K562 (cell line): ENCODE measurements around the gene PPIE. TPM values are rescaled to one million over a fixed set of nuclear protein-coding genes. Genes with fewer than 3 reads are reported as not detected.
A peak's percentile ranks its signal among the peaks of the same experiment; 100 is the strongest.

Experiments
- CREB1 ChIP-seq, 2 experiments: sonication (generic) in 1 of 2; formaldehyde crosslinking in 1 of 2; IDR thresholded peaks; 2 replicates each; pipeline versions ENCODE4 v1.6.1 to v1.8.0; 2012 to 2022; ENCODE audit warnings: inconsistent platforms in 1 of 2, mild to moderate bottlenecking in 1 of 2, missing genetic modification reagents in 1 of 2, moderate library complexity in 1 of 2
- ESRRA ChIP-seq: fragments of 450-650 bp; IDR thresholded peaks from 2 replicates; pipeline ENCODE4 v1.6.1; 2014; ENCODE audit warnings: low read depth, mild to moderate bottlenecking, moderate library complexity, borderline replicate concordance
- HDAC1 ChIP-seq, 2 experiments: fragments of 450-650 bp; IDR thresholded peaks; 2 replicates each; pipeline ENCODE4 v1.6.1; 2016 to 2017; ENCODE audit warnings: inconsistent platforms in 1 of 2, mild to moderate bottlenecking in 1 of 2, moderate library complexity in 1 of 2
- LARP7 ChIP-seq: fragments of 450-650 bp; IDR thresholded peaks from 2 replicates; pipeline ENCODE4 v1.6.1; 2016
- MTA1 ChIP-seq: fragments of 450-650 bp; IDR thresholded peaks from 2 replicates; pipeline ENCODE4 v1.6.1; 2017; ENCODE audit warnings: borderline replicate concordance
- MYC ChIP-seq, 2 experiments: fragments of 250-450 bp in 1 of 2; sonication (Bioruptor Pico) in 1 of 2; IDR thresholded peaks; 2 replicates each; pipeline versions ENCODE4 v1.5.1 to v1.6.1; 2012 to 2021; ENCODE audit warnings: low read depth in 2 of 2, borderline replicate concordance in 1 of 2, improper control_type of control experiment in 1 of 2, low read length in 1 of 2, mild to moderate bottlenecking in 1 of 2, moderate library complexity in 1 of 2
- NFRKB ChIP-seq: fragments of 450-650 bp; IDR thresholded peaks from 2 replicates; pipeline ENCODE4 v1.6.1; 2016; ENCODE audit warnings: low read depth
- POLR2AphosphoS2 ChIP-seq: IDR thresholded peaks from 2 replicates; pipeline ENCODE4 v1.6.1; 2012; ENCODE audit warnings: low read length, improper control_type of control experiment
- RB1 ChIP-seq: fragments of 450-650 bp; IDR thresholded peaks from 2 replicates; pipeline ENCODE4 v1.6.1; 2017; ENCODE audit warnings: low read depth, mild to moderate bottlenecking
- SIN3B ChIP-seq: fragments of 450-650 bp; IDR thresholded peaks from 2 replicates; pipeline ENCODE4 v1.6.1; 2017; ENCODE audit warnings: low read depth, mild to moderate bottlenecking, moderate library complexity
- TCF3 ChIP-seq: sonication (generic); formaldehyde crosslinking; IDR thresholded peaks from 2 replicates; pipeline ENCODE4 v1.4.0; 2020; ENCODE audit warnings: mild to moderate bottlenecking, missing genetic modification reagents
- U2AF1 ChIP-seq: fragments of 200-400 bp; formaldehyde crosslinking; optimal IDR thresholded peaks from 2 replicates; pipeline ENCODE3; 2017; ENCODE audit warnings: mild to moderate bottlenecking, low read depth, low read length, moderate library complexity
- ZC3H4 ChIP-seq: sonication (generic); formaldehyde crosslinking; IDR thresholded peaks from 2 replicates; pipeline ENCODE4 v1.9.0; 2021; ENCODE audit warnings: missing genetic modification reagents, borderline replicate concordance
- polyA plus RNA-seq, 8 experiments: library from polyadenylated mRNA; depleted of rRNA in 4 of 8; stranded (reverse) in 5 of 8; unstranded in 3 of 8; fragments of >200 nt; fragmentation: Nextera tagmentation in 2 of 8; fragmentation: Illumina TruSeq in 1 of 8; extraction: Ambion mirVana in 2 of 8; extraction: Trizol in 1 of 8; gene quantifications; 2 replicates each; pipeline versions ENCODE4 v1.2.1 to v1.2.3, GENCODE V29; 2011 to 2014; ENCODE audit warnings: inconsistent platforms in 1 of 8, missing spikeins in 1 of 8
- total RNA-seq, 7 experiments: library from RNA; depleted of rRNA in 6 of 7; stranded (reverse); fragments of >200 nt in 6 of 7; fragmentation: Illumina TruSeq in 2 of 7; extraction: Trizol in 2 of 7; gene quantifications; 2 replicates each; pipeline versions ENCODE4 v1.2.1 to v1.2.3, GENCODE V29; 2011 to 2021; ENCODE audit warnings: low replicate concordance in 1 of 7
- TF ChIP-seq, protein P1 (sequence below): fragments of 450-650 bp; IDR thresholded peaks from 2 replicates; pipeline ENCODE4 v1.6.1; 2018; ENCODE audit not compliant: partially characterized antibody
- TF ChIP-seq, protein P2 (sequence below): sonication (generic); formaldehyde crosslinking; IDR thresholded peaks from 2 replicates; pipeline ENCODE4 v1.9.0; 2022; ENCODE audit warnings: mild to moderate bottlenecking, missing genetic modification reagents
- TF ChIP-seq, protein P3 (sequence below): sonication (generic); formaldehyde crosslinking; IDR thresholded peaks from 2 replicates; pipeline ENCODE4 v1.8.0; 2022; ENCODE audit warnings: mild to moderate bottlenecking, missing genetic modification reagents
- TF ChIP-seq, protein P4 (sequence below): sonication (generic); formaldehyde crosslinking; IDR thresholded peaks from 2 replicates; pipeline ENCODE4 v1.8.0; 2022; ENCODE audit warnings: mild to moderate bottlenecking, missing genetic modification reagents

Gene PPIE
- total and polyA plus RNA-seq, 9 of the 15 experiments (the other 6 are each of a cell fraction or from before 2014, with no cell fraction given) = 75.4 to 444 (median 131) TPM

DNA sequence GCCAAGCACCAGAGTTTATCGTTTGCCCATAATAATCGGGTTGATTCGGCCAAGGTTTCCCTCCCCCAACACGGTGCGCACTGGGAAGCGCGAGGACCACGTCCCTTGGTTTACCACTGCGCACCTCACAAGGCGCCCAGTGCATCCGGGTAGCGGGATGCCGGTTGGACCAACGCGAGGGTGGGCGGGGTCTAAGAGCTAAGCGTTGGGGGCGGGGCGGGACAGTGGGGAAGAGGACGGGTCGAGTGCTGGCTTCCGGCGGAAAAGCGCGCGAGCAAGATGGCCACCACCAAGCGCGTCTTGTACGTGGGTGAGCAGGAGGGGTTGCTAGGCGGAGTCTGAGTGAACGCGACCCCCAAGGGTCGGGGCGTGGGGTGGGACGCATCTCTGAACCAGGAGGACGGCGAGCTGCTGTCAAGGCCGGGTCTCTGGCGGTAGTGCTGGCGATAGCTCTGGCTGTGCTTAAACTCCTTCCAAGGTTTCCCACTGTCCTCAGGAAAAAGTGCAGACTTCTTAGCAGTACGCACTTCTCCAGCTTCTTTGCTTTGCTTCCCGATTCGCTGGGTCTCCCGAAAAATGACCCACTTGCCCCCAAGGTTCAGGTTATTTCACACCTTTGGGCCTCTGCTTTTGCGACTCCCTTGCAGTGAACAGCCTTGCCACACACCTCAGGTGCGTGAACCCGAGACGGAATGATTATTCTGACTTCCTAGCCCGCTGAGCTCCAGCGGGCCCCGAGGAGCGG, at the start of gene PPIE (continued):
- TF ChIP-seq NFRKB (peak; percentile 86), U2AF1 (no peak), MYC (IDR thresholded peaks at IDR 0.05; ENCODE audit: low read depth, low read length) (peak; percentile 69; the same call in 1 of the 2 replicates), MYC (CRISPR knock-in tag; IDR thresholded peaks at IDR 0.05; ENCODE audit: borderline replicate concordance, low read depth) (no peak), MTA1 (0 out of 2 replicates have a peak, but pooled peaks have one; percentile 12), SIN3B (peak; percentile 95), CREB1 (IDR thresholded peaks at IDR 0.05) (no peak), CREB1 (CRISPR knock-in tag; IDR thresholded peaks at IDR 0.05) (peak; percentile 50; the same call in 1 of the 2 replicates), POLR2AphosphoS2 (peak; percentile 74; the same call in 1 of the 2 replicates), LARP7 (no peak), ZC3H4 (CRISPR knock-in tag) (no peak), ESRRA (peak; percentile 30; the same call in 1 of the 2 replicates), TCF3 (CRISPR knock-in tag) (no peak), RB1 (peak; percentile 58; the same call in 1 of the 2 replicates), HDAC1 (IDR thresholded peaks at IDR 0.05) (peak; percentile 10 to 94; a peak in 3 of 4 replicates)
- TF ChIP-seq, protein P1, sequence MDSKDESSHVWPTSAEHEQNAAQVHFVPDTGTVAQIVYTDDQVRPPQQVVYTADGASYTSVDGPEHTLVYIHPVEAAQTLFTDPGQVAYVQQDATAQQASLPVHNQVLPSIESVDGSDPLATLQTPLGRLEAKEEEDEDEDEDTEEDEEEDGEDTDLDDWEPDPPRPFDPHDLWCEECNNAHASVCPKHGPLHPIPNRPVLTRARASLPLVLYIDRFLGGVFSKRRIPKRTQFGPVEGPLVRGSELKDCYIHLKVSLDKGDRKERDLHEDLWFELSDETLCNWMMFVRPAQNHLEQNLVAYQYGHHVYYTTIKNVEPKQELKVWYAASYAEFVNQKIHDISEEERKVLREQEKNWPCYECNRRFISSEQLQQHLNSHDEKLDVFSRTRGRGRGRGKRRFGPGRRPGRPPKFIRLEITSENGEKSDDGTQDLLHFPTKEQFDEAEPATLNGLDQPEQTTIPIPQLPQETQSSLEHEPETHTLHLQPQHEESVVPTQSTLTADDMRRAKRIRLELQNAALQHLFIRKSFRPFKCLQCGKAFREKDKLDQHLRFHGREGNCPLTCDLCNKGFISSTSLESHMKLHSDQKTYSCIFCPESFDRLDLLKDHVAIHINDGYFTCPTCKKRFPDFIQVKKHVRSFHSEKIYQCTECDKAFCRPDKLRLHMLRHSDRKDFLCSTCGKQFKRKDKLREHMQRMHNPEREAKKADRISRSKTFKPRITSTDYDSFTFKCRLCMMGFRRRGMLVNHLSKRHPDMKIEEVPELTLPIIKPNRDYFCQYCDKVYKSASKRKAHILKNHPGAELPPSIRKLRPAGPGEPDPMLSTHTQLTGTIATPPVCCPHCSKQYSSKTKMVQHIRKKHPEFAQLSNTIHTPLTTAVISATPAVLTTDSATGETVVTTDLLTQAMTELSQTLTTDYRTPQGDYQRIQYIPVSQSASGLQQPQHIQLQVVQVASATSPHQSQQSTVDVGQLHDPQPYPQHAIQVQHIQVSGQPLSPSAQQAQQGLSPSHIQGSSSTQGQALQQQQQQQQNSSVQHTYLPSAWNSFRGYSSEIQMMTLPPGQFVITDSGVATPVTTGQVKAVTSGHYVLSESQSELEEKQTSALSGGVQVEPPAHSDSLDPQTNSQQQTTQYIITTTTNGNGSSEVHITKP = peak; percentile 88
- TF ChIP-seq, protein P2, sequence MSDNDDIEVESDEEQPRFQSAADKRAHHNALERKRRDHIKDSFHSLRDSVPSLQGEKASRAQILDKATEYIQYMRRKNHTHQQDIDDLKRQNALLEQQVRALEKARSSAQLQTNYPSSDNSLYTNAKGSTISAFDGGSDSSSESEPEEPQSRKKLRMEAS (CRISPR knock-in tag) = no peak
- TF ChIP-seq, protein P3, sequence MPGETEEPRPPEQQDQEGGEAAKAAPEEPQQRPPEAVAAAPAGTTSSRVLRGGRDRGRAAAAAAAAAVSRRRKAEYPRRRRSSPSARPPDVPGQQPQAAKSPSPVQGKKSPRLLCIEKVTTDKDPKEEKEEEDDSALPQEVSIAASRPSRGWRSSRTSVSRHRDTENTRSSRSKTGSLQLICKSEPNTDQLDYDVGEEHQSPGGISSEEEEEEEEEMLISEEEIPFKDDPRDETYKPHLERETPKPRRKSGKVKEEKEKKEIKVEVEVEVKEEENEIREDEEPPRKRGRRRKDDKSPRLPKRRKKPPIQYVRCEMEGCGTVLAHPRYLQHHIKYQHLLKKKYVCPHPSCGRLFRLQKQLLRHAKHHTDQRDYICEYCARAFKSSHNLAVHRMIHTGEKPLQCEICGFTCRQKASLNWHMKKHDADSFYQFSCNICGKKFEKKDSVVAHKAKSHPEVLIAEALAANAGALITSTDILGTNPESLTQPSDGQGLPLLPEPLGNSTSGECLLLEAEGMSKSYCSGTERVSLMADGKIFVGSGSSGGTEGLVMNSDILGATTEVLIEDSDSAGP (CRISPR knock-in tag) = no peak
- TF ChIP-seq, protein P4, sequence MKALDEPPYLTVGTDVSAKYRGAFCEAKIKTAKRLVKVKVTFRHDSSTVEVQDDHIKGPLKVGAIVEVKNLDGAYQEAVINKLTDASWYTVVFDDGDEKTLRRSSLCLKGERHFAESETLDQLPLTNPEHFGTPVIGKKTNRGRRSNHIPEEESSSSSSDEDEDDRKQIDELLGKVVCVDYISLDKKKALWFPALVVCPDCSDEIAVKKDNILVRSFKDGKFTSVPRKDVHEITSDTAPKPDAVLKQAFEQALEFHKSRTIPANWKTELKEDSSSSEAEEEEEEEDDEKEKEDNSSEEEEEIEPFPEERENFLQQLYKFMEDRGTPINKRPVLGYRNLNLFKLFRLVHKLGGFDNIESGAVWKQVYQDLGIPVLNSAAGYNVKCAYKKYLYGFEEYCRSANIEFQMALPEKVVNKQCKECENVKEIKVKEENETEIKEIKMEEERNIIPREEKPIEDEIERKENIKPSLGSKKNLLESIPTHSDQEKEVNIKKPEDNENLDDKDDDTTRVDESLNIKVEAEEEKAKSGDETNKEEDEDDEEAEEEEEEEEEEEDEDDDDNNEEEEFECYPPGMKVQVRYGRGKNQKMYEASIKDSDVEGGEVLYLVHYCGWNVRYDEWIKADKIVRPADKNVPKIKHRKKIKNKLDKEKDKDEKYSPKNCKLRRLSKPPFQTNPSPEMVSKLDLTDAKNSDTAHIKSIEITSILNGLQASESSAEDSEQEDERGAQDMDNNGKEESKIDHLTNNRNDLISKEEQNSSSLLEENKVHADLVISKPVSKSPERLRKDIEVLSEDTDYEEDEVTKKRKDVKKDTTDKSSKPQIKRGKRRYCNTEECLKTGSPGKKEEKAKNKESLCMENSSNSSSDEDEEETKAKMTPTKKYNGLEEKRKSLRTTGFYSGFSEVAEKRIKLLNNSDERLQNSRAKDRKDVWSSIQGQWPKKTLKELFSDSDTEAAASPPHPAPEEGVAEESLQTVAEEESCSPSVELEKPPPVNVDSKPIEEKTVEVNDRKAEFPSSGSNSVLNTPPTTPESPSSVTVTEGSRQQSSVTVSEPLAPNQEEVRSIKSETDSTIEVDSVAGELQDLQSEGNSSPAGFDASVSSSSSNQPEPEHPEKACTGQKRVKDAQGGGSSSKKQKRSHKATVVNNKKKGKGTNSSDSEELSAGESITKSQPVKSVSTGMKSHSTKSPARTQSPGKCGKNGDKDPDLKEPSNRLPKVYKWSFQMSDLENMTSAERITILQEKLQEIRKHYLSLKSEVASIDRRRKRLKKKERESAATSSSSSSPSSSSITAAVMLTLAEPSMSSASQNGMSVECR (CRISPR knock-in tag) = peak; percentile 45; the same call in 1 of the 2 replicates
